A549 (cell line): ENCODE data around the gene CCL2.

Source experiments
- CHD2 ChIP-seq: fragments of 150-350 bp; IDR thresholded peaks from 2 replicates; pipeline ENCODE4 v1.6.1; 2014; ENCODE audit warnings: low read length; ENCODE audit not compliant: partially characterized antibody
- EP300 ChIP-seq, 2 experiments: fragments of >200 bp; sonication (Bioruptor Twin); formaldehyde crosslinking; IDR thresholded peaks; 2 replicates in 1 of 2; 3 replicates in 1 of 2; pipeline ENCODE4 v1.6.1; 2016 to 2017
- HOXB5 ChIP-seq: fragments of 250-450 bp; sonication (Bioruptor Pico); IDR thresholded peaks from 2 replicates; pipeline ENCODE4 v1.5.0; 2020; ENCODE audit warnings: mild to moderate bottlenecking, moderate library complexity
- KDM1A ChIP-seq: fragments of 200-600 bp; sonication (generic); IDR thresholded peaks from 2 replicates; pipeline ENCODE4 v1.6.1; 2016; ENCODE audit warnings: low read depth, mild to moderate bottlenecking
- POLR2A ChIP-seq: IDR thresholded peaks from 2 replicates; pipeline ENCODE4 v1.6.1; 2012; ENCODE audit warnings: mild to moderate bottlenecking, low read length
- REST ChIP-seq: fragments of 200-600 bp; sonication (generic); IDR thresholded peaks from 2 replicates; pipeline ENCODE4 v1.6.1; 2016; ENCODE audit warnings: antibody characterized with exemption, mild to moderate bottlenecking, moderate library complexity
- TF ChIP-seq, protein P1 (sequence below): fragments of >200 bp; sonication (Bioruptor Twin); formaldehyde crosslinking; IDR thresholded peaks from 3 replicates; pipeline ENCODE4 v1.5.1; 2016

DNA sequence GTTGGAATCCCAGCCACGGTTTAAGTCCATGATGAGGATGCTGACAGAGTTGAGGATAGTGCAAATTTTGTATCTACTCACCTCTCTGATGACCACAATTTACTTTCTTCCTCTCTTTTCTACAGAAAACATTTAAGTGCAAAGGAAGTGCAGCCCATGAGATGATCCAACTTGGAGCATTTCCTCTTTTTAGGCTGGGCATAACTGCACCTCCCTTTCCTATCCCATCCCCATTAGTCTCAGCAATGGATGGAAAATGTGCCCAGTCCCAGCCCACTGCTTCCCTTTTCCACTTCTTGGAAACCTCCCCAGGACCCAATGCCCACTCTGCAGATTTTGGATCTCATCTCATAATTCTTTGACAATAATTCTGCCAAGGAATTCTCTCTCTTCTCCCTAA is 47.6 kb downstream of the CCL2 start:
- TF ChIP-seq, protein P1, sequence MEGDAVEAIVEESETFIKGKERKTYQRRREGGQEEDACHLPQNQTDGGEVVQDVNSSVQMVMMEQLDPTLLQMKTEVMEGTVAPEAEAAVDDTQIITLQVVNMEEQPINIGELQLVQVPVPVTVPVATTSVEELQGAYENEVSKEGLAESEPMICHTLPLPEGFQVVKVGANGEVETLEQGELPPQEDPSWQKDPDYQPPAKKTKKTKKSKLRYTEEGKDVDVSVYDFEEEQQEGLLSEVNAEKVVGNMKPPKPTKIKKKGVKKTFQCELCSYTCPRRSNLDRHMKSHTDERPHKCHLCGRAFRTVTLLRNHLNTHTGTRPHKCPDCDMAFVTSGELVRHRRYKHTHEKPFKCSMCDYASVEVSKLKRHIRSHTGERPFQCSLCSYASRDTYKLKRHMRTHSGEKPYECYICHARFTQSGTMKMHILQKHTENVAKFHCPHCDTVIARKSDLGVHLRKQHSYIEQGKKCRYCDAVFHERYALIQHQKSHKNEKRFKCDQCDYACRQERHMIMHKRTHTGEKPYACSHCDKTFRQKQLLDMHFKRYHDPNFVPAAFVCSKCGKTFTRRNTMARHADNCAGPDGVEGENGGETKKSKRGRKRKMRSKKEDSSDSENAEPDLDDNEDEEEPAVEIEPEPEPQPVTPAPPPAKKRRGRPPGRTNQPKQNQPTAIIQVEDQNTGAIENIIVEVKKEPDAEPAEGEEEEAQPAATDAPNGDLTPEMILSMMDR: no peak
- no peak for TF ChIP-seq HOXB5 (CRISPR knock-in tag)
- TF ChIP-seq KDM1A: no peak
- no peak for TF ChIP-seq REST
- no peak for TF ChIP-seq CHD2
- TF ChIP-seq POLR2A: no peak
- TF ChIP-seq EP300 (IDR thresholded peaks at IDR 0.05): no peak
